ENCODE data around the gene FXYD7. TPM values are rescaled to one million over a fixed set of nuclear protein-coding genes. Genes with fewer than 3 reads are reported as not detected.
A peak's percentile ranks its signal among the peaks of the same experiment; 100 is the strongest.
"Not testable (repeated sequence)": the region's sequence is repeated elsewhere in the genome, so short reads cannot be mapped to it uniquely, and the experiment has no call there.

Gene FXYD7
- total and polyA plus RNA-seq, 4 experiments from 2014 or later, result 5.5 to 11.1 (median 9.9) TPM

GRCh38 chr19:35196861-35197260 is 53.8 kb downstream of the FXYD7 start:
- POLR2A ChIA-PET (ENCODE audit: partially characterized antibody), result interaction anchor here (4.3 kb wide), 1 partner anchor 16 kb away, joined by 23 read pairs; no protein-coding TSS in a partner anchor
- H3K27me3 Mint-ChIP-seq; H3K4me3 Mint-ChIP-seq; H3K9me3 Mint-ChIP-seq; H3K4me3 ChIP-seq (ENCODE audit: low read length in 2 of 2); intact Hi-C loops (cut with micrococcal nuclease); H3K27me3 ChIP-seq (ENCODE audit: insufficient read depth, low read length); H3K36me3 Mint-ChIP-seq; H3K4me1 ChIP-seq (ENCODE audit: insufficient read depth, low read length); H3K36me3 ChIP-seq (ENCODE audit: insufficient read depth, low read length); H3K9me3 ChIP-seq (ENCODE audit: control insufficient read depth in 1 of 2, low read length in 2 of 2); DNase-seq; CTCF ChIA-PET (ENCODE audit: partially characterized antibody); H3K27ac ChIP-seq (ENCODE audit: low read depth, low read length): not testable (repeated sequence)
- Mint-ChIP-seq H3K4me1 (peaks cover 18 to 38% (median 27%) of the 10 kb centered on the region in 4 donors), H3K27ac (peak overlapping the region in 2 of 7 donors; percentile 3 to 51)

GRCh38 chr19:35199481-35199880 is 56.4 kb downstream of the FXYD7 start:
- Histone ChIP-seq H3K36me3 (ENCODE audit: insufficient read depth, low read length) (no peaks in the 10 kb centered on the region), H3K27ac (ENCODE audit: low read depth, low read length) (no peak overlapping the region), H3K9me3 (ENCODE audit: control insufficient read depth in 1 of 2, low read length in 2 of 2) (no peaks in the 10 kb centered on the region), H3K27me3 (ENCODE audit: insufficient read depth, low read length) (no peaks in the 10 kb centered on the region), H3K4me3 (ENCODE audit: low read length in 2 of 2) (no peak overlapping the region), H3K4me1 (ENCODE audit: insufficient read depth, low read length) (peaks cover 22% of the 10 kb centered on the region)
- peak overlapping the region in 3 of 7 donors; percentile 48 to 60 (median 54) for H3K27ac Mint-ChIP-seq
- H3K4me3 Mint-ChIP-seq, result no peak overlapping the region
- no peak for DNase-seq
- H3K9me3 Mint-ChIP-seq, result no peaks in the 10 kb centered on the region
- H3K36me3 Mint-ChIP-seq, result no peaks in the 10 kb centered on the region
- H3K27me3 Mint-ChIP-seq, result no peaks in the 10 kb centered on the region
- POLR2A ChIA-PET (ENCODE audit: partially characterized antibody), result interaction anchor here (0.7 to 2.0 kb wide), 7 partner anchors 12 to 70 kb away, joined by 3 to 10 read pairs (median 3); partner anchors contain the start of genes FXYD5 and USF2
- H3K4me1 Mint-ChIP-seq, result peaks cover 25 to 56% (median 38%) of the 10 kb centered on the region in 4 donors
- intact Hi-C loops (cut with micrococcal nuclease), result no loop called here
- CTCF ChIA-PET (ENCODE audit: partially characterized antibody), result interaction anchor here (1.5 to 1.9 kb wide), 3 partner anchors 18 to 58 kb away, joined by 3 to 8 read pairs (median 6); no protein-coding TSS in a partner anchor

- Mint-ChIP-seq H3K27ac (peak overlapping the region; percentile 92 to 100 (median 99)), H3K4me3 (peak overlapping the region in 3 of 8 donors; percentile 11 to 29 (median 20)), H3K27me3 (no peaks in the 10 kb centered on the region), H3K36me3 (no peaks in the 10 kb centered on the region), H3K9me3 (peaks cover 0 to 4% (median under 1%) of the 10 kb centered on the region in 8 donors), H3K4me1 (peaks cover 49 to 88% (median 67%) of the 10 kb centered on the region in 4 donors)
- ChIA-PET POLR2A (ENCODE audit: partially characterized antibody) (interaction anchor here (1.3 to 2.3 kb wide), 5 partner anchors 10 to 66 kb away, joined by 4 to 16 read pairs (median 5); partner anchors contain the start of genes FXYD5 and USF2), CTCF (ENCODE audit: partially characterized antibody) (interaction anchor here (0.6 to 2.1 kb wide), 6 partner anchors 8 to 136 kb away, joined by 3 to 6 read pairs (median 4); partner anchors contain the start of gene FXYD5)
- no peak for DNase-seq
- H3K27me3 ChIP-seq (ENCODE audit: insufficient read depth, low read length), result no peaks in the 10 kb centered on the region
- no peaks in the 10 kb centered on the region for H3K36me3 ChIP-seq (ENCODE audit: insufficient read depth, low read length)
- peak overlapping the region; percentile 75 for H3K27ac ChIP-seq (ENCODE audit: low read depth, low read length)
- intact Hi-C loops (cut with micrococcal nuclease), result no loop called here
- H3K4me1 ChIP-seq (ENCODE audit: insufficient read depth, low read length), result peaks cover 55% of the 10 kb centered on the region
- H3K9me3 ChIP-seq (ENCODE audit: control insufficient read depth in 1 of 2, low read length in 2 of 2), result peaks cover 0 to under 1% of the 10 kb centered on the region in 2 donors
- no peak overlapping the region for H3K4me3 ChIP-seq (ENCODE audit: low read length in 2 of 2)
Measured at GRCh38 chr19:35202722-35203688, 60.0 kb downstream of the FXYD7 start.

Other genes with a start within 250 kb of the FXYD7 start
- 1 to 10 TPM; 9.2 to 9.7 TPM for gene ZNF30, start 216.4 kb upstream of the FXYD7 start, total RNA-seq
- gene ZNF30, start 216.4 kb upstream of the FXYD7 start, polyA plus RNA-seq, result 1 to 10 TPM; 5.4 to 5.7 TPM
- gene ZNF792, start 179.0 kb upstream of the FXYD7 start, total RNA-seq, result 10 to 100 TPM; 33.9 to 34.7 TPM
- gene ZNF792, start 179.0 kb upstream of the FXYD7 start, polyA plus RNA-seq, result 10 to 100 TPM; 10.1 to 23.9 TPM
- gene GRAMD1A, start 142.9 kb upstream of the FXYD7 start, total RNA-seq, result 100 to 1,000 TPM; 205 to 221 TPM
- gene GRAMD1A, start 142.9 kb upstream of the FXYD7 start, polyA plus RNA-seq, result 10 to 100 TPM; 16.3 to 55.4 TPM
- 1 to 10 TPM; 1.4 to 1.5 TPM for gene SCN1B, start 112.8 kb upstream of the FXYD7 start, total RNA-seq
- under 1 TPM in 1 of 2 donors, not detected in 1; 0.64 TPM for gene SCN1B, start 112.8 kb upstream of the FXYD7 start, polyA plus RNA-seq
- under 1 TPM in 1 of 2 experiments, not detected in 1; 0.15 TPM for gene HPN, start 101.5 kb upstream of the FXYD7 start, total RNA-seq
- gene HPN, start 101.5 kb upstream of the FXYD7 start, polyA plus RNA-seq, result under 1 TPM in 1 of 2 donors, not detected in 1; 0.57 TPM
- gene FXYD3, start 27.4 kb upstream of the FXYD7 start, total RNA-seq, result not detected
- gene FXYD3, start 27.4 kb upstream of the FXYD7 start, polyA plus RNA-seq, result not detected
- gene LGI4, start 8.2 kb upstream of the FXYD7 start, total RNA-seq, result under 1 TPM; 0.72 to 0.81 TPM
- not detected for gene LGI4, start 8.2 kb upstream of the FXYD7 start, polyA plus RNA-seq
- 1 to 10 TPM; 3.6 to 4.4 TPM for gene FXYD1, start 4.4 kb upstream of the FXYD7 start, total RNA-seq
- 1 to 10 TPM in 1 of 2 donors, under 1 TPM in 1; 0.58 to 3.2 TPM for gene FXYD1, start 4.4 kb upstream of the FXYD7 start, polyA plus RNA-seq
- gene FXYD5, start 11.5 kb downstream of the FXYD7 start, total RNA-seq, result 100 to 1,000 TPM; 473 to 484 TPM
- gene FXYD5, start 11.5 kb downstream of the FXYD7 start, polyA plus RNA-seq, result 100 to 1,000 TPM; 452 to 833 TPM
- gene FAM187B, start 85.5 kb downstream of the FXYD7 start, total RNA-seq, result not detected
- gene FAM187B, start 85.5 kb downstream of the FXYD7 start, polyA plus RNA-seq, result not detected
- gene LSR, start 105.7 kb downstream of the FXYD7 start, total RNA-seq, result 10 to 100 TPM; 45.8 to 48.9 TPM
- gene LSR, start 105.7 kb downstream of the FXYD7 start, polyA plus RNA-seq, result 10 to 100 TPM; 76.1 to 91.6 TPM
- 100 to 1,000 TPM; 204 to 216 TPM for gene USF2, start 125.7 kb downstream of the FXYD7 start, total RNA-seq
- gene USF2, start 125.7 kb downstream of the FXYD7 start, polyA plus RNA-seq, result 1 to 10 TPM; 2.2 to 9.4 TPM
- 1 to 10 TPM; 1.2 to 2.7 TPM for gene HAMP, start 139.3 kb downstream of the FXYD7 start, total RNA-seq
- not detected for gene HAMP, start 139.3 kb downstream of the FXYD7 start, polyA plus RNA-seq
- not detected for gene MAG, start 148.9 kb downstream of the FXYD7 start, total RNA-seq
- gene MAG, start 148.9 kb downstream of the FXYD7 start, polyA plus RNA-seq, result not detected
- under 1 TPM; 0.30 to 0.32 TPM for gene CD22, start 185.9 kb downstream of the FXYD7 start, total RNA-seq
- 1 to 10 TPM in 1 of 2 donors, under 1 TPM in 1; 0.32 to 1.8 TPM for gene CD22, start 185.9 kb downstream of the FXYD7 start, polyA plus RNA-seq
- gene FFAR1, start 204.6 kb downstream of the FXYD7 start, total RNA-seq, result not detected
- gene FFAR1, start 204.6 kb downstream of the FXYD7 start, polyA plus RNA-seq, result not detected
- not detected for gene FFAR3, start 215.2 kb downstream of the FXYD7 start, total RNA-seq
- not detected for gene FFAR3, start 215.2 kb downstream of the FXYD7 start, polyA plus RNA-seq
- gene GPR42, start 227.8 kb downstream of the FXYD7 start, total RNA-seq, result not detected
- gene GPR42, start 227.8 kb downstream of the FXYD7 start, polyA plus RNA-seq, result not detected